Raji (cell line): ENCODE data around the gene DNAAF5.

Experiments used
- POLR2A ChIP-seq: IDR thresholded peaks from 2 replicates; pipeline ENCODE4 v1.6.1; 2011; ENCODE audit warnings: low read depth, low read length, control low read depth; ENCODE audit not compliant: insufficient read depth

The DNAAF5 gene

DNA sequence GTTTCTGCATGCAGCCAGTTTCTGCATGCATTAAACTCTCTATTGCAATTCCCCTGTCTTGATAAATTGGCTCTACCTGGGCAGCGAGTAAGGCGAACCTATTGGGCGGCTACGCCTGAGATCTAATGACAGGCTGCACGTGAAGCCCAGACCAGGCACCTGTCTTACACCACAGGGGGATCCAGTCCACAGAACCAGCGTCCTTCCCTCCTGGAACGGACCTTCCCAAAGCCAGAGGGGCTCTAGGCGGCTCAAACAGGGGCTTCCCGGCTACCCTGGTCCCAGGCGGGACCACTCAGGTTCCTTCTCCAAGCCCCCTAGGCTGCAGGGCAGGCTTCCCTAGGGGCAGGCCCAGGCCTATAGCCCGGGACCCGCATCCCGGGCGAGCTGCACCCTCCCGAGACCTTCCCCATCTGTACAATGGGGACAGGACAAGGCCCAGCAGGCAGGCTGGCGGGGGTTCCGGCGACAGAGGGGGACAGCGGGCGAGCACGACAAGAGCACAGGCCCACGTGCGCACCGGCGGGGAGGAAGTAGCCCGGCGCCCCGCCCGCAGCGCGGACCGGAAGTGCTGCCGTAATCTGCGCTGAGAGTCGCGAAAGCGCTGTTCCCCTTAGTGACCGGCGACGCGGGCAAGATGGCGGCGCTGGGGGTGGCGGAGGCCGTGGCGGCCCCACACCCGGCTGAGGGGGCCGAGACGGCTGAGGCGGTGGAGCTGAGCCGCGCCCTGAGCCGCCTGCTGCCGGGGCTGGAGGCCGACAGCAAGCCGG lies at the start of gene DNAAF5:
DNAAF5 (plus strand) TSS at position 616 of the 770 bp plus-strand sequence; CDS start at position 638, 22 bp downstream.
- peak; percentile 72 for TF ChIP-seq POLR2A

DNA sequence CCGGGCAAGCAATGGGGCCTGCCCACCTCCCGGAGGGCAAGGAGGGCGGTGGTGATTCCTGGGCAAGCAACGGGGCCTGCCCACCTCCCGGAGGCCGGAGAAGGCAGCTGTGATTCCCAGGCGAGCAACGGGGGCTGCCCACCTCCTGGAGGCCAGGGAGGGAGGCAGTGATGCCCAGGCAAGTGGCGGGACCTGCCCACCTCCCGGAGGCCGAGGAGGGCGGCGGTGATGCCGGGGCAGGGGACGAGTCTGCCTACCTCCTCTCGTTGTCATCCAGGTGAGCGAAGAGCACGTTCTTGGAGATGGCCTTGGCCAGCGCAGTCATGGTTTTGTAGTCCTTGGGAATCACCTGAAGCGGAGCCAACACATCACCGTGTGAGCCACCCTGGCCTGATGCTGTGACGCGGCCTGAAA lies 49.5 kb upstream of the DNAAF5 start:
- no peak for TF ChIP-seq POLR2A

DNA sequence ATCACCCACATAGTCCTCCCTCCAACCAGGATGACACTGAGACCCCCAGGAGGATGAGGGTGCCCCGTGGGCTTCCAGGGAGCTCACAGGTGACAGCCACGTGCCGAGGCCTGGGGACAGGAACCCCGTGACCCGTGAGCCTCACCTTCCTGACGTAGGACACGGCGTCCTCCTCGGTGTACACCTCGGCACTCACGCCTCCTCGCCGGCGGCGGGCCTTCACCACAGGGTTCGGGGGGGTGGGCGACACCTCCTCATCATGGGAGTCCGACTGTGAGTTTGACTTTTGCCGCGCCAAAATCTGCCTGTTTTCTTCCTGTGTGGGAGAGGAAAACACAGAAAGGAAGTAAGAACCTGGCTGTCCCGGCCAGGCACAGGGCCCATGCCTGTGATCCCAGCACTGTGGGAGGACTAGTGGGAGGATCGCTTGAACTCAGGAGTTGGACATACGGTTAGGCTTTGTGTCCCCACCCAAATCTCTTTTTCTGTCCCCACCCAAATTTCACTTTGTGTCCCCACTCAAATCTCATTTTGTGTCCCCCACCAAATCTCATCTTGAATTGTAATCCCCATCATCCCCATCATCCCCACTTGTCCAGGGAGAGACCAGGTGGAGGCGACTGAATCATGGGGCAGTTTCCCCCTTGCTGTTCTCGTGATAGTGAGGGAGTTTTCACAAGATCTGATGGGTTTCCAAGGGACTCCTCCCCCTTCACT lies 45.9 kb upstream of the DNAAF5 start:
- TF ChIP-seq POLR2A: no peak

DNA sequence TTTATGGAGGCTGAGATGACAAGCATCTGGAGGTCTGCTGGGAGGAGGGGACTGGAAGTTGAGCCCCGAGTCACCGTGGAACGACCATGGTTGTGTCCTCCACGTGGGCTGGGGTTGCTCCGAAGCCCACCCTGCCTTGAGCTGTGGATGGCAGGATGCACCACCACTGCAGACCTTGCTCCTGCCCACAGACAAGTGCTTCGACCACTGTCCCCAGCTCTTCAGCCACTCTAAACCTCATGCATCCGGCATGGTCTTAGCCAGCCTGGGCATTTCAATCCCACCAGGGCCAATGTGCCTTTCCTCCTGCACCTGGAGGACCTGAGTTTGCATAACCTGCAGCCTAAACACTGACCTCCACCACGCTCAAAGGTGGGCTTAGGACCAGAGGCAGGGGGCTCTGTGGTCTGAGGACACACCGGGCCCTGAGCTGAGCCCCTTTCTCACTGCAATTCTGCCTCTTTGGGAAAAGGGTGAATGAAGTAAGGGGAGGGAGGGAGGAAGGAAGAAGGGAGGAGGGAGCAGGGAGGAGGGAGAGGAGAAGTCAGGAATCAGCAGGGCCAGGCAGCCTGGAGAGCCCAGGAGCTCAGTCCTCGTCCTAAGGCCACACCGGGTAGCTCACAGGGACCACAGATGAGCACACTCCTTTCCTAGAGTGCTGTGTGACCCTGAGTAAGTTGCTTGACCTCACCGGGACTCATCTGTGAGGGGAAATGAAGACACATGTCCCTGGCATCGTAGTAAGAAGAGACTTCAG lies 44.8 kb upstream of the DNAAF5 start:
- TF ChIP-seq POLR2A: no peak

DNA sequence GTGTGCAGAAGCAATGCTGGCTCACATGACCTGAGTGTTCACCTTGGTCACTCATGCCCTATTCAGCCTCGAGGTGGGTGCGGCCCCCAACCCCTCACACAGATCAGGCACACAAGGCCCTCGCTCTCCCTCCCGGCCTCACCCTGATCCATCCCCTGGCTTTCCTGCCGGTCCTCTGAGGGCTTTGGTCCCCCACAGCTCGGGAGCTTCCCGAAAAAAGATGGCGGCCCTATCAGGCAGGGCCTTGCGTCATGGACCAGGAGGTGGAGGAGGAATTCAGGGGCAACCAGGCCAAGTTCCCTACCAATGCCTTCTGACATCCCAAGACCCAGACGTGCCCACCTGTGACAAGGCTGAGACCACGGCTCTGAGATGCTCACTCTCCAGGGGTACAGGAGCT lies 43.7 kb upstream of the DNAAF5 start:
- TF ChIP-seq POLR2A: no peak

DNA sequence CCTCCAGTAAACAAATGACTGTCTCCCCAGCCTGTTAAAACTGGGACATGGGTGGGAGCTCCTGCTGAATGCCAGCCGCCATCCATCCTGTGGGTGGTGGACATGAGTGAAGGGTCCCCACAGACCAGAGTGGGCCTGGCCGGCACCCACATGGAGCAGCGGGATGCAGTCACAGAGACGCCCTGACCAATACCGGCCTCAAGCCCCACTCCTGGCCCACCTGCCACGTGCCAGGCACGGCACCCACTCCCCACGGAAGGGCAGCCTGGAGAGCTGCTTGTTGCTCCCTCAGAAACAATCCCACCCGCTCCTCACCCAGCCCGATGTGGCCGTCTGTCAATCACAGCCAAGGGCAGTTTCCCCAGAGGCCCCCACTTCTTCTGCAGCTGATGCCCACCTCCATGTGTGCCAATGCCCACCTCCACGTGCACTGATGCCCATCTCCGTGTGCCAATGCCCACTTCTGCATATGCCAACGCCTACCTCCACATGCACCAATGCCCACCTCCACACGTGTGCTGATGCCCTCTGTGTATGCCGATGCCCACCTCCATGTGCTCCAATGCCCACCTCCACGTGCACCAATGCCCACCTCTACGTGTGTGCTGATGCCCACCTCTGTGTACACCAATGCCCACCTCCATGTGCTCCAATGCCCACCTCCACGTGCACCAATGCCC lies 42.8 kb upstream of the DNAAF5 start:
- TF ChIP-seq POLR2A: no peak

DNA sequence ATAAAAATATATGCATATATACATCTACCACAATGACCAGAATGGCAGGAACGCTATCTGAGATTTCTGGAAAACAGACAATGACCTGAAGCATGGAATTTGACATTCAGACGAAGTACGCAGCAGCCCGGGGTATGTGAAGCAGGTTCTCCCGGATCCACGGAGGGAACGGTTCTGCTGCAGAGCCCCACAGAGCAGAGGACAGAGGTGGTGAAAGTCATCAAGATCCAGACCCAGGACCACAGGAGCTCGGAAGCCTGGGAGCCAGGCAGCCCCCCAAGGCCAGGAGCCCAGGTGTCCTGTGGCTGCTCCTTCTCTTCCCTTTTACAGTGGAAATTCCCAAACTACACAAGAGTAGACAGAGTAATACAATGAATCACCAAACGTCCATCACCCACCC lies 42.1 kb upstream of the DNAAF5 start:
- no peak for TF ChIP-seq POLR2A

DNA sequence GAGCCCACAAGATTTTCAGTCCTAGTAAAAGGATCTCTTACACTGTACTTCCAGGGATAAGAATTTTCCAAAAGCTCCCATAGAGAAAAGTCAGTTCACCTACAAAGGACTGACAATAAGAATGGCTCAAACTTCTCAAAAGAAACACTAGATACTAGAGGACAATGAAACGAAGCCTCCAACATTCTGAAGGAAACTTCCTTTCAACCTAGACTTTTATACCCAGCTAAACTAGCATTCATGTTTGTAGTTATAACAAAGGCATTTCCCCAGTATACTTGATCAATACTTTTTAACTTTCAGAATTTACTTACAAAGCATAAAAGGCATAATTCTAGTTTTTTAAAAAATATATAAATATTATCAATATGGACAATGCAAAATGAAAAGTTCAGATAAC lies 41.0 kb upstream of the DNAAF5 start:
- no peak for TF ChIP-seq POLR2A

DNA sequence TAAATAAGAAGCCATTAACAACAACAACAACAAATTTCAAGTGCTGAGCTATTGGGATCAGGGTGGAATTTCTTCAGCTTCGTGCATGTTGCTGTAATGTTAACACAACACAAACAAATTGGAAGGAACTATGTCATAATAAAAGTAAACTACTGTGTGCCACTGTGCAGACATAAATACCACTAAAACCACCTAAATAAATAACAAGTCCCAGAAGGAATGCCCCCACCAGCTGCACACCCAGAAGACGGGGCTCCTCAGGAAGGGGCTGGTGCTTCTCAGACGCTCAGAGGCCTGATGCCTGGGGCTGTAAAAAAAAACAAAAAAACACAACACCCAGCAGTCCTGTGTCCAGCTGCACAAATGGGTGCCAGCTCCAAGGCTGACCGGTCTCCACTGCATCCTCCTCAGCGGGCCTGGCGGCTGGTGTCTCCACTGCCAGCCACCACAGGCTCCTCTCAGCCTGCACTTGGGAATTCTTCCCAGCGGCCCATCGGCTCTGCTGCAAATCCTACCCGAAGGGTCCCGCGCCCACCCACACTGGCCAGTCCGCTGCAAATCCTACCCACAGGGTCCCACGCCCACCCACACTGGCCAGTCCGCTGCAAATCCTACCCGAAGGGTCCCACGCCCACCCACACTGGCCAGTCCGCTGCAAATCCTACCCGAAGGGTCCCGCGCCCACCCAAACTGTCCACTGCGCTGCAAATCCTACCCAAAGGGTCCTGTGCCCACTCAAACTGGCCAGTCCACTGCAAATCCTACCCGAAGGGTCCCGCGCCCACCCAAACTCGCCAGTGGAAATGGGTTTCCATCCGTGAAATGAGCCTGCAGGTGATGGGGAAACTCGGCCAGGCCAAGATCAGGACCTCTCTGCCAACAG lies 35.8 kb upstream of the DNAAF5 start:
- TF ChIP-seq POLR2A: no peak

DNA sequence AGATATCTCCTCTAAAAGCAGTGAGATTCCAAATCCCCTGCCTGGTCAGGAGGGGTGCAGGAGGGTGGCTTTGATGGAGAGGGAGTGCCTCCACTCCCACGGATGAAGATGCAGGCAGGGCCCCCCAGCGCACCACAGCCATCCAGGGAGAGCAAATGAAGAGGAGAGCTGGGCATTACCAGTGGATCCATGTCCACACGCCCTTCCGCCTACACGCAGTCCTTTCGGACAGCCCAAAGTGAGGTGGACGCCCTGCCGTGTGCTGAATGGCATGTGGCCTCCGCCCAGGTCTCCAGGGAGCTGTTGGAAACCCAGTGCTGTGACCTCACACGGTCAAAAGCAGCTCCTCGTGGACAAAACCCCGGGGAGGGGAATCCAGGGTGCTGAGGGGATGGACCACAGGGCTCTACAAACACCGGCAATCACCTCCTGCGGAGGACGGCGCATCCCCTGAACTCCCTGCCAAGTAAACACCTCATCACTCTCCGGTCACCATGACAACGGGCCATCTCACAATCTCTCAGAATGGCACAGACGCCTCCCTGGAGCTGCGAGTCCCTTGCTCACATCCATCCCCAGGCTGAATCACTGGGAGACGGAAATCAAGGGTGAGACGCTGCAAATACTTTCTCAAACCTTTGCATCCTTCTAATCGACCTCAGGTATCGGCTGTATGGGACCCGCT lies 35.0 kb upstream of the DNAAF5 start:
- TF ChIP-seq POLR2A: no peak

DNA sequence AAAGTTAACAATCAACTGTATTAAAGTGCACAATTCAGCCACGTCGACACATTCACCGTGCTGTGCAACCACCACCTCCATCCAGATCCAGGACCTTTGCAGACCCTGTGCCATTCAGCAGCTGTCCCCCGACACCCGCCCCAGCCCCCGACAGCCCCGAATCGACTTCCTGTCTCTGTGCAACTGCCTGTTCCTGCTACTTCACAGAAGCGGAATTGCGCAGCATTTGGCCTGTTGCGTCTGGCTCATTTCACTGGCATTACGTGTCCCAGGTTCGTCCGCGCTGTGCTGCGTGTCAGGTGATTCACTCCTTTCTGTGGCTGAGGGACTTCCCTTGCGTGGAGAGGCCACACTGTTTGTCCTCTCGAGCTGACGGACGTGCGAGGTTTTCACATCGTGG lies 33.2 kb upstream of the DNAAF5 start:
- TF ChIP-seq POLR2A: no peak

DNA sequence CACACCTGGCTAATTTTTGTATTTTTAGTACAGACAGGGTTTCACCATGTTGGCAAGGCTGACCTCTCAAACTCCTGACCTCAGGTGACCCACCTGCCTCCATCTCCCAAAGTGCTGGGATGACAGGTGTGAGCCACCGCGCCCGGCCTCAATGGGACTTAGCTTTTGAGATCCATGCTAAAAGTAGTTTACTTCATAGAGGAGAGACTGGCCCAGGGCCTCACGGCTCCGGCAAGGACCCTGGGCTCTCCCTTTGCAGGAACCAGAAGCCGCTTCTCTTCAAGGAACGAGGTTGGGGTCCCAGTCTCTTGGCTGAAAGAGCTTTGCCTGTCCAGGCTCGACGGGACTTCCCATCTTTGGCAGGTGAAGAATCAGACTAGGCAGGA lies 30.1 kb upstream of the DNAAF5 start:
- no peak for TF ChIP-seq POLR2A

DNA sequence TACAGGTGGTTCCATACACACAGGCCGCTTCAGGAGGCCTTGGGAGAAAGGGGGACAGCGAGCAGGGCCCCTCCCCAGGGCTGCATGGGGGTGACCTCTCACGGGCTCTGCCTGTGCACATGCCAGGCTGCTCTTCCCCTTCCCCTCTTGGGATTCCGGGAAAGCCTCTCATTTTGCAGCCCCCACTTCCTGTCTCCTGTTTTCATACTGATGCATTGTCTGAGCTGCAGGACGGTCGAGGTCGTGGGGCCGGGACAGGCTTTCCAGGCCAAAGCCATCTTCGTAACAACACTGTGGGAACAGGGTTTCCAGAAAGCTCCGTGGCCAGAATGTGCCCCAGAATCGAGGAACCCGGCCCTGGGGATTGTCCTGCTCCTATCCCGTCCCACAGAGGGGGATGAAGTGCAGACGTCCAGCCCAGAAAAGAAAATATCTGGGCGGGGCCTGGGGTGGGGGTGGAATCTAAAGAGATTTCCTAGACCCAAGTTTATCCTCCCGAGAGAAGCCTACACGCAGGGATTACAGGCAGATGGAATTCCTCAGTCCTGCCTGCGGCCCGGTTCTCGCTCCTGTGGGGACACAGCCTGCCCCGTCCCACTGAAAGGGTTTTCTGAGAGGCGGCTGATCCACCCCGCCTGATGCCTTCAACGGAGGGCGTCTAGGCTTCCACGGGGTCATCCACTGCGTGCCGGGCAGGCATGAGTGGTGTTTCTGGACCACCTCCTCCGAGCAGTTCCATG lies 29.5 kb upstream of the DNAAF5 start:
- TF ChIP-seq POLR2A: no peak
